ENCODE data around the gene ZBTB32.
"Not testable (repeated sequence)": the region's sequence is repeated elsewhere in the genome, so short reads cannot be mapped to it uniquely, and the experiment has no call there.

ZBTB32 gene

GRCh38 chr19:35704218-35704617, at the start of gene ZBTB32:
ZBTB32 (plus strand) TSS chr19:35704558; CDS start chr19:35714627, 10,069 bp downstream.
- no peak within 1 kb of the TSS for H3K27ac ChIP-seq (ENCODE audit: low read length)
- H3K9ac ChIP-seq (ENCODE audit: low read length in 2 of 2): no peak within 1 kb of the TSS
- peaks cover 8% of the 10 kb centered on the region for H3K4me1 ChIP-seq (ENCODE audit: control insufficient read depth, insufficient read depth, low read length)
- peaks cover 8 to 16% of the 10 kb centered on the region in 2 donors for H3K27me3 ChIP-seq (ENCODE audit: control insufficient read depth in 1 of 2, insufficient read depth in 2 of 2, low read length in 2 of 2)
- H3K36me3 ChIP-seq (ENCODE audit: control insufficient read depth in 2 of 2, insufficient read depth in 2 of 2, low read length in 2 of 2): no peaks in the 10 kb centered on the region
- no peak within 1 kb of the TSS for H3K4me3 ChIP-seq (ENCODE audit: low read length in 2 of 2)
- H3K9me3 ChIP-seq (ENCODE audit: control insufficient read depth in 2 of 2, low read length in 2 of 2): no peaks in the 10 kb centered on the region

GRCh38 chr19:35654828-35655227, 49.5 kb upstream of the ZBTB32 start:
- H3K9me3 ChIP-seq (ENCODE audit: control insufficient read depth in 2 of 2, low read length in 2 of 2); H3K27ac ChIP-seq (ENCODE audit: low read length); H3K27me3 ChIP-seq (ENCODE audit: control insufficient read depth in 1 of 2, insufficient read depth in 2 of 2, low read length in 2 of 2); H3K9ac ChIP-seq (ENCODE audit: low read length in 2 of 2); H3K4me3 ChIP-seq (ENCODE audit: low read length in 2 of 2); H3K4me1 ChIP-seq (ENCODE audit: control insufficient read depth, insufficient read depth, low read length): not testable (repeated sequence)
- peaks cover 34 to 46% of the 10 kb centered on the region in 2 donors for H3K36me3 ChIP-seq (ENCODE audit: control insufficient read depth in 2 of 2, insufficient read depth in 2 of 2, low read length in 2 of 2)

DNA sequence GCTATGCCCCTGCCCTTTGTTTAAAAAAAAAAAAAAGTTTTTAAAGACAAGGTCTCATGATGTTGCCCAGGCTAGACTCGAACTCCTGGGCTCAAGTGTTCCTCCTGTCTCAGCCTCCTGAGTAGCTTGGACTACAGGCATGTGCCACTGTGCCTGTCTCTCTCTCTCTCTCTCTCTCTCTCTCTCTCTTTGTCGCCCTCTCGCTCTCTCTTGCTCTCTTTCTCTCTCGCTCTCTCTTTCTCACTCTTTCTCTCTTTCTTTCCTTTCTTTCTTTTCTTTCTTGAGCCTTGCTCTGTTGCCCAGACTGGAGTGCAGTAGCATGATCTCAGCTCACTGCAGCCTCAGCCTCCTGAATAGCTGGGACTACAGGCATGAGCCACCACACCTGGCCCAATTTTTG, 48.8 kb upstream of the ZBTB32 start:
- Histone ChIP-seq H3K27me3 (ENCODE audit: control insufficient read depth in 1 of 2, insufficient read depth in 2 of 2, low read length in 2 of 2) (no peaks in the 10 kb centered on the region), H3K4me1 (ENCODE audit: control insufficient read depth, insufficient read depth, low read length) (no peaks in the 10 kb centered on the region), H3K27ac (ENCODE audit: low read length) (no peak overlapping the region), H3K9ac (ENCODE audit: low read length in 2 of 2) (no peak overlapping the region), H3K4me3 (ENCODE audit: low read length in 2 of 2) (no peak overlapping the region), H3K36me3 (ENCODE audit: control insufficient read depth in 2 of 2, insufficient read depth in 2 of 2, low read length in 2 of 2) (peaks cover 34 to 46% of the 10 kb centered on the region in 2 donors), H3K9me3 (ENCODE audit: control insufficient read depth in 2 of 2, low read length in 2 of 2) (no peaks in the 10 kb centered on the region)

GRCh38 chr19:35656700-35657099, 47.7 kb upstream of the ZBTB32 start:
- Histone ChIP-seq H3K9ac (ENCODE audit: low read length in 2 of 2) (no peak overlapping the region), H3K27ac (ENCODE audit: low read length) (no peak overlapping the region), H3K4me1 (ENCODE audit: control insufficient read depth, insufficient read depth, low read length) (no peaks in the 10 kb centered on the region), H3K4me3 (ENCODE audit: low read length in 2 of 2) (no peak overlapping the region), H3K36me3 (ENCODE audit: control insufficient read depth in 2 of 2, insufficient read depth in 2 of 2, low read length in 2 of 2) (peaks cover 31 to 48% of the 10 kb centered on the region in 2 donors), H3K27me3 (ENCODE audit: control insufficient read depth in 1 of 2, insufficient read depth in 2 of 2, low read length in 2 of 2) (no peaks in the 10 kb centered on the region), H3K9me3 (ENCODE audit: control insufficient read depth in 2 of 2, low read length in 2 of 2) (no peaks in the 10 kb centered on the region)

DNA sequence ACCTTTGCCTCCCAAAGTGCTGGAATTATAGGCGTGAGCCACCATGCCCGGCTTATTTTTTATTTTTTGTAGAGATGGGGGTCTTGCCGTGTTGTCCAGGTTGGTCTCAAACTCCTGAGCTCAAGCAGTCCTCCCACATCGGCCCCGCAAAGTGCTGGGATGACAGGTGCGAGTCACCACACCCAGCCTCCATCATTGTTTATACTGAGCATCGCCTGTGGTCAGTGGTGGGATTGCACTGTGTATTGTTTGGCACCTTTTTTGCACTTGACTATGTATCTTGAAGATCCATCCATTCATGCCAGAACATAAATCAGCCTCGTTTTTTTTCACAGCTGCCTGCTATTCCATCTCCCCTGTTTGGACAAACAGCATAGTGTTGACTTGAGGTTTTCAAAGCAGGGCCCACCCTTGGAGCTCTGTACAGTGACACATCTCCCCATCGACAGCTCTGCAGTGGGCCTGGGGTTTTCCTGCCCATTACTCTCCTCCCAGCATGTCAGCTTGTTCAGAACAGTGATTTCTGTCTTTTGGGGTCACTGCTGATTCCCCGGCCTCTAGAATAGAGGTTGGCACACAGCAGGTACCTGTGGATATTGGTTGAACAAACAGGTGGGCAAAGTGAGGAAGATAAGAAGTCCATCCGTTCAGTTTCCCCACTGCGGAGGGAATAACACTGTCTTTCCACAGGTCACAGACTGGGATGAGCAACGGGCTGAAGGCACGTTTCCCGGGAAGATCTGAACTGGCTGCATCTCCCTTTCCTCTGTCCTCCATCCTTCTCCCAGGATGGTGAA, 46.3 kb upstream of the ZBTB32 start:
- Histone ChIP-seq H3K36me3 (ENCODE audit: control insufficient read depth in 2 of 2, insufficient read depth in 2 of 2, low read length in 2 of 2) (peaks cover 29 to 46% of the 10 kb centered on the region in 2 donors), H3K27me3 (ENCODE audit: control insufficient read depth in 1 of 2, insufficient read depth in 2 of 2, low read length in 2 of 2) (no peaks in the 10 kb centered on the region), H3K27ac (ENCODE audit: low read length) (no peak overlapping the region), H3K9ac (ENCODE audit: low read length in 2 of 2) (no peak overlapping the region), H3K4me3 (ENCODE audit: low read length in 2 of 2) (no peak overlapping the region), H3K4me1 (ENCODE audit: control insufficient read depth, insufficient read depth, low read length) (no peaks in the 10 kb centered on the region), H3K9me3 (ENCODE audit: control insufficient read depth in 2 of 2, low read length in 2 of 2) (no peaks in the 10 kb centered on the region)

- Histone ChIP-seq H3K27me3 (ENCODE audit: control insufficient read depth in 1 of 2, insufficient read depth in 2 of 2, low read length in 2 of 2) (no peaks in the 10 kb centered on the region), H3K27ac (ENCODE audit: low read length) (no peak overlapping the region), H3K4me1 (ENCODE audit: control insufficient read depth, insufficient read depth, low read length) (no peaks in the 10 kb centered on the region), H3K36me3 (ENCODE audit: control insufficient read depth in 2 of 2, insufficient read depth in 2 of 2, low read length in 2 of 2) (peaks cover 11 to 23% of the 10 kb centered on the region in 2 donors), H3K9ac (ENCODE audit: low read length in 2 of 2) (no peak overlapping the region), H3K9me3 (ENCODE audit: control insufficient read depth in 2 of 2, low read length in 2 of 2) (no peaks in the 10 kb centered on the region), H3K4me3 (ENCODE audit: low read length in 2 of 2) (no peak overlapping the region)
Measured at GRCh38 chr19:35661995-35662340, 42.4 kb upstream of the ZBTB32 start.

DNA sequence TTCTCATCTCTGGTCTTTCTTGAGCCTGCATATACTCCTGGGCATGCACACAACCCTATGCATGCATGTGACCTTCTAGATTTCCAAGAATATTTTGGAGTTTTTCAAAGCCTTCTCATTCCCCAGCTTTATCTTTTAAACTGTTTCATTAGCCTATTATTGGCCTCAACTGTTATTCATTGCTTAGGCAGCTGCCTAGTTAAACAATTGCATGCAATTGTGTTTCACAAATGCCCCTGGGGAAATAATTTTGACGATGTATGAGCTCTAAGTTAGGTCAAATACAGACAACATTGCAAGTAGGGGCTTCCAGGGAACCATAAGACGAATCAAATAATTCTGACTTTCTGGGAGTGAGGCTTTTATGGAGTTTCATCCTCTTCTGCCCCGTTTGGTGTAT, 40.4 kb upstream of the ZBTB32 start:
- Histone ChIP-seq H3K9ac (ENCODE audit: low read length in 2 of 2) (no peak overlapping the region), H3K36me3 (ENCODE audit: control insufficient read depth in 2 of 2, insufficient read depth in 2 of 2, low read length in 2 of 2) (peaks cover 0 to 10% of the 10 kb centered on the region in 2 donors), H3K27ac (ENCODE audit: low read length) (no peak overlapping the region), H3K4me3 (ENCODE audit: low read length in 2 of 2) (no peak overlapping the region), H3K27me3 (ENCODE audit: control insufficient read depth in 1 of 2, insufficient read depth in 2 of 2, low read length in 2 of 2) (no peaks in the 10 kb centered on the region), H3K4me1 (ENCODE audit: control insufficient read depth, insufficient read depth, low read length) (no peaks in the 10 kb centered on the region), H3K9me3 (ENCODE audit: control insufficient read depth in 2 of 2, low read length in 2 of 2) (no peaks in the 10 kb centered on the region)

DNA sequence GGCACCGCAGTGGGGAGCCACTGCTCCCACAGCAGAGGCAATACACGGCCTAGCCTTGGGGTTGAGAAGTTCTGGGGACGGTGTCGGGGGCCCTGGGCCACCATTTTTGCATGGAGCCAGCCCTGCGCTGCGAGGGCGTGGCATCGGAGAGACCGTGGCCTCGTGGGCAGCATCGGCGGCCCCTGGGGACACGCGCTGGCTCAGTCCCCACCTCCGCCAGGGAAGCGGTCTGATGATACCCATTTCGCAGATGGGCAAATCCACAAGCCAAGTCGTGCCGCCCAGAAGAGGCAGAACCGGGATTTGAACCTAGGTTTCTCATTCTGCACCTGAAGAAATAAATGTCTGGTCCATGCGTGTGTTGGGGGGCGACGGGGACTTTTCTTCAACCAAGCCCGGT, 39.2 kb upstream of the ZBTB32 start:
- no peaks in the 10 kb centered on the region for H3K9me3 ChIP-seq (ENCODE audit: control insufficient read depth in 2 of 2, low read length in 2 of 2)

DNA sequence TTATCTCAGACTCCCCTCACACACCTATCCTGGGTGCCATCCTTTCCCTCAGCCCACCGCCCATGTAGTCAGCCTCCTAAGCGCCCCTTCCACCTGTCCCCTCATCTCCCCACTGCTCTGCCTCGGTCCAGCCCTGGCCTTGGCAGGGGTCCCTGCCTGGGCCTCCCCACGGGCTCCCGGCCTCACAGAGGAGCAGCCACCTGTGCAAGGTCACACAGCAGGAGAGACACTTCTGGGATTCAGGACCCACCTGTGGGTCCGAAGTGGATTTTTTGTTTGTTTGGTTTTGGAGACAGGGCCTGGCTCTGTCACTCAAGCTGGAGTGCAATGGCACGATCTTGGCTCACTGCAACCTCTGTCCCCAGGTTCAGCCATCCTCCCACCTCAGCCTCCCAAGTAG, 38.8 kb upstream of the ZBTB32 start:
- Histone ChIP-seq H3K36me3 (ENCODE audit: control insufficient read depth in 2 of 2, insufficient read depth in 2 of 2, low read length in 2 of 2) (peaks cover 0 to 10% of the 10 kb centered on the region in 2 donors), H3K27ac (ENCODE audit: low read length) (no peak overlapping the region), H3K4me1 (ENCODE audit: control insufficient read depth, insufficient read depth, low read length) (no peaks in the 10 kb centered on the region), H3K4me3 (ENCODE audit: low read length in 2 of 2) (no peak overlapping the region), H3K9ac (ENCODE audit: low read length in 2 of 2) (no peak overlapping the region), H3K27me3 (ENCODE audit: control insufficient read depth in 1 of 2, insufficient read depth in 2 of 2, low read length in 2 of 2) (peaks cover 0 to 4% of the 10 kb centered on the region in 2 donors), H3K9me3 (ENCODE audit: control insufficient read depth in 2 of 2, low read length in 2 of 2) (no peaks in the 10 kb centered on the region)

More for the DNA sequence above, 39.2 kb upstream of the ZBTB32 start:
- Histone ChIP-seq H3K27me3 (ENCODE audit: control insufficient read depth in 1 of 2, insufficient read depth in 2 of 2, low read length in 2 of 2) (peaks cover 0 to 4% of the 10 kb centered on the region in 2 donors), H3K27ac (ENCODE audit: low read length) (no peak overlapping the region), H3K4me1 (ENCODE audit: control insufficient read depth, insufficient read depth, low read length) (no peaks in the 10 kb centered on the region), H3K4me3 (ENCODE audit: low read length in 2 of 2) (no peak overlapping the region), H3K9ac (ENCODE audit: low read length in 2 of 2) (no peak overlapping the region), H3K36me3 (ENCODE audit: control insufficient read depth in 2 of 2, insufficient read depth in 2 of 2, low read length in 2 of 2) (peaks cover 0 to 10% of the 10 kb centered on the region in 2 donors)

- H3K9ac ChIP-seq (ENCODE audit: low read length in 2 of 2): no peak within 1 kb of the TSS
Measured at GRCh38 chr19:35666251-35666913, 38.0 kb upstream of the ZBTB32 start, which contains the start of gene UPK1A. UPK1A (plus strand) TSS chr19:35666517; CDS start chr19:35666813, 296 bp downstream.

DNA sequence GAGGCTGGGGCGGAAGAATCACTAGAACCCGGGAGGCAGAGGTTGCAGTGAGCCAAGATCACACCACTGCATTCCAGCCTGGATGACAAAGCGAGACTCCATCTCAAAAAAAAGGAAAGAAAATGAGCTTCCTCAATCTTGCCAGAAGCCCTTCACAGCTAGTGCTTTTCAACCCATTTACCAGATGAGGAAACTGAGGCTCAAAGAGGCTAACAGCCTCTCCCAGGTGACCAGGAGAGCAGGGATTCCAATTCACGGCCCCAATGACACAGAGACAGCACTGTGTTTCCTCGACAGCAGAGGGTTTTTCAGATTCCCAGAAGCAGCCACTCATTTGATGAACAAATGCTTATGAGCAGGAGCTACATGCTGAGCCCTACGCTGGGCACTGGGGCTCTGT, 34.8 kb upstream of the ZBTB32 start:
- no peak overlapping the region for H3K9ac ChIP-seq (ENCODE audit: low read length in 2 of 2)
- no peaks in the 10 kb centered on the region for H3K4me1 ChIP-seq (ENCODE audit: control insufficient read depth, insufficient read depth, low read length)
- H3K36me3 ChIP-seq (ENCODE audit: control insufficient read depth in 2 of 2, insufficient read depth in 2 of 2, low read length in 2 of 2): no peaks in the 10 kb centered on the region
- H3K4me3 ChIP-seq (ENCODE audit: low read length in 2 of 2): no peak overlapping the region
- H3K9me3 ChIP-seq (ENCODE audit: control insufficient read depth in 2 of 2, low read length in 2 of 2): no peaks in the 10 kb centered on the region
- H3K27me3 ChIP-seq (ENCODE audit: control insufficient read depth in 1 of 2, insufficient read depth in 2 of 2, low read length in 2 of 2): peaks cover 10 to 24% of the 10 kb centered on the region in 2 donors
- H3K27ac ChIP-seq (ENCODE audit: low read length): no peak overlapping the region

More at GRCh38 chr19:35666251-35666913, 38.0 kb upstream of the ZBTB32 start, which contains the start of gene UPK1A:
- no peaks in the 10 kb centered on the region for H3K4me1 ChIP-seq (ENCODE audit: control insufficient read depth, insufficient read depth, low read length)
- no peak within 1 kb of the TSS for H3K27ac ChIP-seq (ENCODE audit: low read length)
- no peaks in the 10 kb centered on the region for H3K9me3 ChIP-seq (ENCODE audit: control insufficient read depth in 2 of 2, low read length in 2 of 2)
- no peak within 1 kb of the TSS for H3K4me3 ChIP-seq (ENCODE audit: low read length in 2 of 2)
- H3K36me3 ChIP-seq (ENCODE audit: control insufficient read depth in 2 of 2, insufficient read depth in 2 of 2, low read length in 2 of 2): peaks cover 0 to 8% of the 10 kb centered on the region in 2 donors
- peaks cover 0 to 4% of the 10 kb centered on the region in 2 donors for H3K27me3 ChIP-seq (ENCODE audit: control insufficient read depth in 1 of 2, insufficient read depth in 2 of 2, low read length in 2 of 2)
